Measurements from ENCODE around the gene TIMP3.

- no peak for TF ChIP-seq CTCF (IDR thresholded peaks at IDR 0.05)
- TF ChIP-seq POLR2A (IDR thresholded peaks at IDR 0.05) = no peak
Measured at GRCh38 chr22:32789797-32790620, 11.5 kb upstream of the TIMP3 start.
